Esophagus muscularis mucosa (tissue), 4 donors: ENCODE data around the gene DDX5. TPM values are rescaled to one million over a fixed set of nuclear protein-coding genes. Genes with fewer than 3 reads are reported as not detected.
A peak's percentile ranks its signal among the peaks of the same experiment; 100 is the strongest.

Experiments
- DNase-seq: peaks from one replicate; pipeline ENCODE4 v3.0.0-alpha.2; 2017; ENCODE audit errors: extremely low spot score
- H3K27ac ChIP-seq, 4 donors: fragments of 200-600 bp; sonication (generic); replicated peaks in 1 of 4; 1 replicate in 3 of 4; 2 replicates in 1 of 4; pipeline ENCODE4 v1.5.1; 2016 to 2019; ENCODE audit warnings: mild to moderate bottlenecking in 1 of 4
- H3K27me3 ChIP-seq, 4 donors: fragments of 200-600 bp; sonication (generic); one replicate each; pipeline versions ENCODE4 v1.5.1 to v1.6.0; 2016 to 2019
- H3K36me3 ChIP-seq, 4 donors: fragments of 200-600 bp; sonication (generic); one replicate each; pipeline ENCODE4 v1.5.1; 2016 to 2019
- H3K4me1 ChIP-seq, 4 donors: fragments of 200-600 bp; sonication (generic); one replicate each; pipeline ENCODE4 v1.5.1; 2016 to 2019
- H3K4me3 ChIP-seq, 4 donors: fragments of 200-600 bp; sonication (generic); 1 replicate in 2 of 4; 2 replicates in 2 of 4; pipeline ENCODE4 v1.5.1; 2016 to 2019; ENCODE audit warnings: mild to moderate bottlenecking in 4 of 4, moderate library complexity in 1 of 4
- H3K9me3 ChIP-seq, 4 donors: fragments of 200-600 bp; sonication (generic); 1 replicate in 3 of 4; 2 replicates in 1 of 4; pipeline ENCODE4 v1.5.1; 2016 to 2019
- EP300 ChIP-seq: sonication (generic); formaldehyde crosslinking; IDR thresholded peaks from one replicate; pipeline ENCODE4 v1.6.1; 2017; ENCODE audit warnings: antibody characterized with exemption
- POLR2A ChIP-seq: fragments of 450-650 bp; IDR thresholded peaks from one replicate; pipeline ENCODE4 v1.6.1; 2017; ENCODE audit warnings: antibody characterized with exemption, moderate library complexity, mild to moderate bottlenecking, low read depth
- POLR2AphosphoS5 ChIP-seq, 2 donors: sonication (generic); formaldehyde crosslinking; IDR thresholded peaks; one replicate each; pipeline ENCODE4 v1.6.1; 2017; ENCODE audit warnings: antibody characterized with exemption in 2 of 2
- WGBS: methylation state at CpG from one replicate; pipeline ENCODE4 v1.1.5; 2018; 5-methylcytosine and 5-hydroxymethylcytosine counted together
- intact Hi-C: fragments of 100-400 bp; cut with DNase I; formaldehyde crosslinking; loops from one replicate; pipeline ENCODE4 v1.15.1; 2023
- total RNA-seq, 4 donors: library from RNA; depleted of rRNA; stranded (reverse); fragments of >200 nt; gene quantifications; one replicate each; pipeline versions ENCODE4 v1.1.0 to v1.2.1, GENCODE V29; 2016
- TF ChIP-seq, protein P1 (sequence below), 3 experiments: fragments of 200-600 bp in 2 of 3; fragments of 450-650 bp in 1 of 3; sonication (generic) in 2 of 3; IDR thresholded peaks; one replicate each; pipeline ENCODE4 v1.5.1; 2017 to 2019; ENCODE audit warnings: antibody characterized with exemption in 3 of 3, mild to moderate bottlenecking in 2 of 3, moderate library complexity in 1 of 3

The DDX5 gene
- total RNA-seq, 4 donors from 2014 or later = 422 to 728 (median 528) TPM

GRCh38 chr17:64519601-64520000, 13.5 kb upstream of the DDX5 start:
- no peak for TF ChIP-seq EP300
- TF ChIP-seq POLR2A = no peak
- no peak for TF ChIP-seq POLR2AphosphoS5 (IDR thresholded peaks at IDR 0.05)
- TF ChIP-seq, protein P1, sequence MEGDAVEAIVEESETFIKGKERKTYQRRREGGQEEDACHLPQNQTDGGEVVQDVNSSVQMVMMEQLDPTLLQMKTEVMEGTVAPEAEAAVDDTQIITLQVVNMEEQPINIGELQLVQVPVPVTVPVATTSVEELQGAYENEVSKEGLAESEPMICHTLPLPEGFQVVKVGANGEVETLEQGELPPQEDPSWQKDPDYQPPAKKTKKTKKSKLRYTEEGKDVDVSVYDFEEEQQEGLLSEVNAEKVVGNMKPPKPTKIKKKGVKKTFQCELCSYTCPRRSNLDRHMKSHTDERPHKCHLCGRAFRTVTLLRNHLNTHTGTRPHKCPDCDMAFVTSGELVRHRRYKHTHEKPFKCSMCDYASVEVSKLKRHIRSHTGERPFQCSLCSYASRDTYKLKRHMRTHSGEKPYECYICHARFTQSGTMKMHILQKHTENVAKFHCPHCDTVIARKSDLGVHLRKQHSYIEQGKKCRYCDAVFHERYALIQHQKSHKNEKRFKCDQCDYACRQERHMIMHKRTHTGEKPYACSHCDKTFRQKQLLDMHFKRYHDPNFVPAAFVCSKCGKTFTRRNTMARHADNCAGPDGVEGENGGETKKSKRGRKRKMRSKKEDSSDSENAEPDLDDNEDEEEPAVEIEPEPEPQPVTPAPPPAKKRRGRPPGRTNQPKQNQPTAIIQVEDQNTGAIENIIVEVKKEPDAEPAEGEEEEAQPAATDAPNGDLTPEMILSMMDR (IDR thresholded peaks at IDR 0.05) = no peak
- no peaks in the 10 kb centered on the region for H3K27me3 ChIP-seq
- H3K36me3 ChIP-seq = peaks cover 39 to 100% (median 96%) of the 10 kb centered on the region in 4 donors
- no peak overlapping the region for H3K27ac ChIP-seq
- no peak for DNase-seq
- intact Hi-C loops = no loop called here
- H3K4me3 ChIP-seq = no peak overlapping the region
- H3K9me3 ChIP-seq = no peaks in the 10 kb centered on the region
- WGBS = 89% methylated on average over 6 of the region's 6 CpGs
- H3K4me1 ChIP-seq = peaks cover 0 to 9% (median 0%) of the 10 kb centered on the region in 4 donors

GRCh38 chr17:64515829-64516228, 9.7 kb upstream of the DDX5 start:
- Histone ChIP-seq H3K27me3 (no peaks in the 10 kb centered on the region), H3K4me3 (no peak overlapping the region), H3K4me1 (peaks cover 0 to 9% (median 3%) of the 10 kb centered on the region in 4 donors), H3K27ac (no peak overlapping the region), H3K36me3 (peaks cover 42 to 100% (median 92%) of the 10 kb centered on the region in 4 donors), H3K9me3 (no peaks in the 10 kb centered on the region)
- DNase-seq = no peak
- TF ChIP-seq, protein P1 (IDR thresholded peaks at IDR 0.05) = no peak
- TF ChIP-seq POLR2AphosphoS5 (IDR thresholded peaks at IDR 0.05) (no peak), EP300 (no peak), POLR2A (no peak)
- intact Hi-C loops = no loop called here
- 80% methylated on average over 1 of the region's 1 CpG for WGBS

GRCh38 chr17:64515419-64515818, 9.3 kb upstream of the DDX5 start:
- 82% methylated on average over 2 of the region's 2 CpGs for WGBS
- intact Hi-C loops = no loop called here
- no peaks in the 10 kb centered on the region for H3K27me3 ChIP-seq
- no peak overlapping the region for H3K27ac ChIP-seq
- TF ChIP-seq, protein P1 (IDR thresholded peaks at IDR 0.05) = no peak
- TF ChIP-seq POLR2AphosphoS5 (IDR thresholded peaks at IDR 0.05) = no peak
- TF ChIP-seq EP300 = no peak
- TF ChIP-seq POLR2A = no peak
- no peak for DNase-seq
- H3K36me3 ChIP-seq = peaks cover 46 to 100% (median 92%) of the 10 kb centered on the region in 4 donors
- no peaks in the 10 kb centered on the region for H3K9me3 ChIP-seq
- peaks cover 0 to 14% (median 3%) of the 10 kb centered on the region in 4 donors for H3K4me1 ChIP-seq
- H3K4me3 ChIP-seq = no peak overlapping the region

- H3K27ac ChIP-seq = no peak overlapping the region
- H3K9me3 ChIP-seq = no peaks in the 10 kb centered on the region
- H3K4me3 ChIP-seq = no peak overlapping the region
- 87% methylated on average over 6 of the region's 6 CpGs for WGBS
- TF ChIP-seq POLR2A (no peak), POLR2AphosphoS5 (IDR thresholded peaks at IDR 0.05) (no peak), EP300 (no peak)
- TF ChIP-seq, protein P1 (IDR thresholded peaks at IDR 0.05) = no peak
- H3K27me3 ChIP-seq = no peaks in the 10 kb centered on the region
- intact Hi-C loops = no loop called here
- H3K4me1 ChIP-seq = peaks cover 27 to 41% (median 33%) of the 10 kb centered on the region in 4 donors
- H3K36me3 ChIP-seq = peaks cover 22 to 60% (median 50%) of the 10 kb centered on the region in 4 donors
- no peak for DNase-seq
Observed at GRCh38 chr17:64509179-64509578, 3.1 kb upstream of the DDX5 start.

DNA sequence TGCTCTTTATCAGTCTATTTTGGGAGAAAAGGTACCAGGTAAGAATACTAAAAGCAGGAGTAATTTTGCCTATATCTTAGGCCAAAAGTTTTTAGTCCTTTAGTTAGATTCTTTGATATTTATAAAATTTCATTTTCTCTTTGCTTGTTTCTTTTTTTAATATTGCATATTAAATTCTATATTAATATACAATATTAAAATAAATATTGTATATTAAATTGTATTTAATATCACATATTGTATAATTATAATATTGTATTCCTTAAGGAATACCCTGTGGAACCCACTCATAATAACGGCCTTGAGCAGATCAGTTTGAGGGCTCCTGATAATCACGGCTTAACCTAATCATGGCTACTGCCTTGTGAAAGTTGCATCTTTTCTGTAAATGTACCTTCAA, 2.6 kb upstream of the DDX5 start:
- Histone ChIP-seq H3K4me3 (peak overlapping the region in 1 of 4 donors; percentile 89), H3K9me3 (no peaks in the 10 kb centered on the region), H3K36me3 (peaks cover 27 to 60% (median 52%) of the 10 kb centered on the region in 4 donors), H3K27me3 (no peaks in the 10 kb centered on the region), H3K27ac (peak overlapping the region in 1 of 4 donors; percentile 99), H3K4me1 (peaks cover 32 to 46% (median 38%) of the 10 kb centered on the region in 4 donors)
- WGBS = 84% methylated on average over 2 of the region's 2 CpGs
- TF ChIP-seq EP300 (no peak), POLR2A (no peak), POLR2AphosphoS5 (IDR thresholded peaks at IDR 0.05) (no peak)
- TF ChIP-seq, protein P1 (IDR thresholded peaks at IDR 0.05) = no peak
- intact Hi-C loops = no loop called here
- no peak for DNase-seq
